Uterus (tissue), 2 donors: ENCODE measurements around the gene TSKU.

ENCODE experiments used
- CTCF ChIP-seq, 4 experiments: fragments of 200-600 bp in 2 of 4; fragments of 450-650 bp in 2 of 4; sonication (generic) in 2 of 4; IDR thresholded peaks; one replicate each; pipeline ENCODE4 v1.5.1; 2016 to 2019; ENCODE audit warnings: antibody characterized with exemption in 4 of 4, mild to moderate bottlenecking in 2 of 4, moderate library complexity in 1 of 4
- POLR2A ChIP-seq, 2 donors: fragments of 450-650 bp; IDR thresholded peaks; one replicate each; pipeline ENCODE4 v1.6.1; 2016; ENCODE audit warnings: antibody characterized with exemption in 2 of 2, mild to moderate bottlenecking in 1 of 2, moderate library complexity in 1 of 2

GRCh38 chr11:76820184-76820566, 37.0 kb downstream of the TSKU start:
- no peak for TF ChIP-seq CTCF (IDR thresholded peaks at IDR 0.05)
- no peak for TF ChIP-seq POLR2A (IDR thresholded peaks at IDR 0.05)
